HEK293 (cell line): ENCODE data around the gene SPPL2C.

Experiments
- AEBP2 ChIP-seq: fragments of 450-650 bp; formaldehyde crosslinking; IDR thresholded peaks from 2 replicates; pipeline ENCODE4 v1.5.1; 2016; ENCODE audit warnings: missing biosample characterization, missing genetic modification characterization, borderline replicate concordance
- ELK4 ChIP-seq: IDR thresholded peaks from 2 replicates; pipeline ENCODE4 v1.6.1; 2011; ENCODE audit warnings: mild to moderate bottlenecking, low read depth, low read length, borderline replicate concordance
- OSR2 ChIP-seq: fragments of 450-650 bp; formaldehyde crosslinking; IDR thresholded peaks from 2 replicates; pipeline ENCODE4 v1.5.1; 2016; ENCODE audit warnings: missing biosample characterization, missing genetic modification characterization
- PRDM10 ChIP-seq: fragments of 450-650 bp; formaldehyde crosslinking; IDR thresholded peaks from 2 replicates; pipeline ENCODE4 v1.5.1; 2016; ENCODE audit warnings: missing biosample characterization, missing genetic modification characterization
- PRDM2 ChIP-seq: fragments of 450-650 bp; formaldehyde crosslinking; IDR thresholded peaks from 2 replicates; pipeline ENCODE4 v1.5.1; 2016; ENCODE audit warnings: missing biosample characterization, missing genetic modification characterization, borderline replicate concordance
- YY2 ChIP-seq: fragments of 450-650 bp; formaldehyde crosslinking; IDR thresholded peaks from 2 replicates; pipeline ENCODE4 v1.5.1; 2016; ENCODE audit warnings: missing biosample characterization, missing genetic modification characterization
- ZNF114 ChIP-seq: fragments of 450-650 bp; formaldehyde crosslinking; IDR thresholded peaks from 2 replicates; pipeline ENCODE4 v1.5.0; 2017; ENCODE audit warnings: missing biosample characterization, missing genetic modification characterization
- ZNF148 ChIP-seq: fragments of 450-650 bp; formaldehyde crosslinking; IDR thresholded peaks from 2 replicates; pipeline ENCODE4 v1.5.0; 2017; ENCODE audit warnings: missing biosample characterization, missing genetic modification characterization, borderline replicate concordance
- ZNF157 ChIP-seq: fragments of 450-650 bp; formaldehyde crosslinking; IDR thresholded peaks from 2 replicates; pipeline ENCODE4 v1.5.1; 2016; ENCODE audit warnings: missing biosample characterization, missing genetic modification characterization
- ZNF175 ChIP-seq: fragments of 450-650 bp; formaldehyde crosslinking; IDR thresholded peaks from 2 replicates; pipeline ENCODE4 v1.5.1; 2016; ENCODE audit warnings: missing biosample characterization, missing genetic modification characterization
- ZNF223 ChIP-seq: fragments of 450-650 bp; formaldehyde crosslinking; IDR thresholded peaks from 2 replicates; pipeline ENCODE4 v1.5.1; 2016; ENCODE audit warnings: missing biosample characterization, missing genetic modification characterization
- ZNF366 ChIP-seq: fragments of 450-650 bp; formaldehyde crosslinking; conservative IDR thresholded peaks from 2 replicates; pipeline ENCODE4 v1.5.1; 2016; ENCODE audit warnings: missing biosample characterization, missing genetic modification characterization
- ZNF391 ChIP-seq: fragments of 450-650 bp; formaldehyde crosslinking; IDR thresholded peaks from 2 replicates; pipeline ENCODE4 v1.5.1; 2016; ENCODE audit warnings: low read depth, missing biosample characterization, missing genetic modification characterization, borderline replicate concordance
- ZNF394 ChIP-seq: fragments of 450-650 bp; formaldehyde crosslinking; IDR thresholded peaks from 2 replicates; pipeline ENCODE4 v1.5.1; 2016; ENCODE audit warnings: missing biosample characterization, missing genetic modification characterization, mild to moderate bottlenecking, moderate library complexity, borderline replicate concordance
- ZNF449 ChIP-seq: fragments of 450-650 bp; formaldehyde crosslinking; IDR thresholded peaks from 2 replicates; pipeline ENCODE4 v1.5.1; 2017; ENCODE audit warnings: missing biosample characterization, mild to moderate bottlenecking, missing genetic modification characterization, moderate library complexity
- ZNF513 ChIP-seq: fragments of 450-650 bp; IDR thresholded peaks from 2 replicates; pipeline ENCODE4 v1.5.1; 2018; ENCODE audit warnings: missing biosample characterization, missing genetic modification characterization
- ZNF530 ChIP-seq: fragments of 450-650 bp; formaldehyde crosslinking; IDR thresholded peaks from 2 replicates; pipeline ENCODE4 v1.5.1; 2016; ENCODE audit warnings: low read depth, missing biosample characterization, missing genetic modification characterization
- ZSCAN5A ChIP-seq: fragments of 450-650 bp; formaldehyde crosslinking; IDR thresholded peaks from 2 replicates; pipeline ENCODE4 v1.5.1; 2016; ENCODE audit warnings: missing biosample characterization, missing genetic modification characterization

SPPL2C gene

GRCh38 chr17:45894022-45894784, 49.5 kb downstream of the SPPL2C start, which contains the start of gene MAPT (continued):
- TF ChIP-seq PRDM2 (no peak), ZNF114 (tag by site-specific recombination) (no peak), ZNF223 (tag by site-specific recombination) (no peak), ZNF449 (tag by site-specific recombination) (no peak), PRDM10 (tag by site-specific recombination) (peak; percentile 91), ZNF530 (tag by site-specific recombination) (no peak), OSR2 (tag by site-specific recombination) (0 out of 2 replicates have a peak, but pooled peaks have one; percentile 43), AEBP2 (tag by site-specific recombination) (no peak), ZNF366 (tag by site-specific recombination) (no peak), ZSCAN5A (tag by site-specific recombination) (no peak), ZNF513 (no peak), ELK4 (no peak), YY2 (tag by site-specific recombination) (no peak), ZNF157 (tag by site-specific recombination) (no peak), ZNF175 (tag by site-specific recombination) (no peak), ZNF148 (no peak), ZNF394 (tag by site-specific recombination) (no peak; the same call in 1 of the 2 replicates), ZNF391 (tag by site-specific recombination) (peak; percentile 95; the same call in 1 of the 2 replicates)
